NT2/D1 (cell line): ENCODE measurements around the gene PCP2.

Experiments
- YY1 ChIP-seq: IDR thresholded peaks from 2 replicates; pipeline ENCODE4 v1.6.1; 2011; ENCODE audit not compliant: insufficient read length, insufficient read depth
- ZNF274 ChIP-seq: IDR thresholded peaks from 2 replicates; pipeline ENCODE4 v1.6.1; 2011; ENCODE audit warnings: mild to moderate bottlenecking, low read depth, low read length

DNA sequence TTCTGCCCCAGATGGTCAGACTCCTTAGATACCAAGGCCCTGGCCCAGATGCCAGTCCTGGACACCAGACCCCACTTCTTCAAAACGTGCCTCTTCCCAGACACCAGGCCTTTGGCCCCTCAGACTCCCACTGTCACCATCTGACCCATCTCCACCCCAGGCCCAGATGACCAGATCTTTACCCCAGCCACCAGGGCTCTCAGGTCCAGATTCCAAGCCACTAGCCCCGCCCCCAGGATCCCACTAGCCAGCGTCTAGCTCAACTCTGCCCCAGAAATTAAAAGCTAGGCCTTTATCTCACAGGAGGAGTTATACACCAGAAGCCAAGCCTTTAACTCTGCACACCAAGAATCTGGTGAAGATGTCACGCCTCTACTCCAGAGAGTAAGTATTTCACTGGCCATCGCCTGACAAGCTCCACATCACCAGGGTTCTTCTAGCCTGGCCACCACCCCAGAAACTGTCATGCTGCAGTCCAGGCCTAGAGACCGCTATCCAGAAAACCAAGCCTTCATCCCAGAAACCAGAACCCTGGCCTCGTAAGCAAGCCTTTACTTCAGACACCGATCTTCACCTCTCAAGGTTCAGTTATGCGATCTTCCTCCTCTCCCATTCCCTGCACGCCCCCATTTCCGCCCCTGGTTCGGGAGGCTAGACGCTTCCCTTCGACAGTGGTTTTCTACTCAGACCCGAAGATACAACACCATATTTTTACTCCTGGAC lies 4.8 kb downstream of the PCP2 start:
- TF ChIP-seq YY1 (no peak), ZNF274 (no peak)
